Measurements from ENCODE around the gene PRKN.

DNA sequence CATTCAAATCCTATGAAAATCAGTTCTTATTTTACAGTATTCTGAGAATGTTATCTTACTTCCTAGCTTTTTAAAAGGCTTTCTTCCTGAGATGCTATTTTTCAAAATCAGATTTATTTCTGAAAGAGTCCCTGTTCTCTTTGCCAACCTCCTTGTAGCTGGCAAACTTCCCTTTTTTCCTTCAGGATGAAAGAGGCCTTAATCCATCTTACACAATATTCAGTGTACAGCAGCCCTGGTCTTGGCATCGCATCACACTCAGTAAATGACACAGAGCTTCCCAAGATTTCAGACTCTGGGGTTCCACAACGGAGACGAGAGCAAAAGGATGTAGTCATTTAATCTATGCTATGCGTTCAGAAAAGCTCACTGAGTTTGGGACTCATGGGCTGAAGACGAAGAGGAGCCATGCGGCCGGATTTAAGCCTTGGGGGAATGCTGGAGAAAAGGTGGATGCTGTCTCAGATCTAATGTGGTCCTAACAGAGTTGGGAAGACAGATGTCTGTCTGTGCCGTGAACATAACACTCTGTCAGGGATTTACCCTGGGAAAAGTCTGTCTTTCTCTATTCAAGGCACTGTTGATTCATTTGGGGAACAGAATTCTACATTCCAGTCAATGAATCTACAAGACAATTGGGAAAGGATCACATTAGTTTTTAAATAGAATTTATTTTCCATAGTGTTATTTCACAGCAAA, 837.3 kb downstream of the PRKN start:
- TF ChIP-seq, protein P1, sequence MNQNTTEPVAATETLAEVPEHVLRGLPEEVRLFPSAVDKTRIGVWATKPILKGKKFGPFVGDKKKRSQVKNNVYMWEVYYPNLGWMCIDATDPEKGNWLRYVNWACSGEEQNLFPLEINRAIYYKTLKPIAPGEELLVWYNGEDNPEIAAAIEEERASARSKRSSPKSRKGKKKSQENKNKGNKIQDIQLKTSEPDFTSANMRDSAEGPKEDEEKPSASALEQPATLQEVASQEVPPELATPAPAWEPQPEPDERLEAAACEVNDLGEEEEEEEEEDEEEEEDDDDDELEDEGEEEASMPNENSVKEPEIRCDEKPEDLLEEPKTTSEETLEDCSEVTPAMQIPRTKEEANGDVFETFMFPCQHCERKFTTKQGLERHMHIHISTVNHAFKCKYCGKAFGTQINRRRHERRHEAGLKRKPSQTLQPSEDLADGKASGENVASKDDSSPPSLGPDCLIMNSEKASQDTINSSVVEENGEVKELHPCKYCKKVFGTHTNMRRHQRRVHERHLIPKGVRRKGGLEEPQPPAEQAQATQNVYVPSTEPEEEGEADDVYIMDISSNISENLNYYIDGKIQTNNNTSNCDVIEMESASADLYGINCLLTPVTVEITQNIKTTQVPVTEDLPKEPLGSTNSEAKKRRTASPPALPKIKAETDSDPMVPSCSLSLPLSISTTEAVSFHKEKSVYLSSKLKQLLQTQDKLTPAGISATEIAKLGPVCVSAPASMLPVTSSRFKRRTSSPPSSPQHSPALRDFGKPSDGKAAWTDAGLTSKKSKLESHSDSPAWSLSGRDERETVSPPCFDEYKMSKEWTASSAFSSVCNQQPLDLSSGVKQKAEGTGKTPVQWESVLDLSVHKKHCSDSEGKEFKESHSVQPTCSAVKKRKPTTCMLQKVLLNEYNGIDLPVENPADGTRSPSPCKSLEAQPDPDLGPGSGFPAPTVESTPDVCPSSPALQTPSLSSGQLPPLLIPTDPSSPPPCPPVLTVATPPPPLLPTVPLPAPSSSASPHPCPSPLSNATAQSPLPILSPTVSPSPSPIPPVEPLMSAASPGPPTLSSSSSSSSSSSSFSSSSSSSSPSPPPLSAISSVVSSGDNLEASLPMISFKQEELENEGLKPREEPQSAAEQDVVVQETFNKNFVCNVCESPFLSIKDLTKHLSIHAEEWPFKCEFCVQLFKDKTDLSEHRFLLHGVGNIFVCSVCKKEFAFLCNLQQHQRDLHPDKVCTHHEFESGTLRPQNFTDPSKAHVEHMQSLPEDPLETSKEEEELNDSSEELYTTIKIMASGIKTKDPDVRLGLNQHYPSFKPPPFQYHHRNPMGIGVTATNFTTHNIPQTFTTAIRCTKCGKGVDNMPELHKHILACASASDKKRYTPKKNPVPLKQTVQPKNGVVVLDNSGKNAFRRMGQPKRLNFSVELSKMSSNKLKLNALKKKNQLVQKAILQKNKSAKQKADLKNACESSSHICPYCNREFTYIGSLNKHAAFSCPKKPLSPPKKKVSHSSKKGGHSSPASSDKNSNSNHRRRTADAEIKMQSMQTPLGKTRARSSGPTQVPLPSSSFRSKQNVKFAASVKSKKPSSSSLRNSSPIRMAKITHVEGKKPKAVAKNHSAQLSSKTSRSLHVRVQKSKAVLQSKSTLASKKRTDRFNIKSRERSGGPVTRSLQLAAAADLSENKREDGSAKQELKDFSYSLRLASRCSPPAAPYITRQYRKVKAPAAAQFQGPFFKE (tag by site-specific recombination; IDR thresholded peaks at IDR 0.05; ENCODE audit: borderline replicate concordance) = no peak
- TF ChIP-seq PRDM10 (tag by site-specific recombination; IDR thresholded peaks at IDR 0.05) (no peak), KLF10 (tag by site-specific recombination; IDR thresholded peaks at IDR 0.05) (no peak), CTCF (tag by site-specific recombination; IDR thresholded peaks at IDR 0.05) (no peak), TCF7L2 (IDR thresholded peaks at IDR 0.05; ENCODE audit: borderline replicate concordance, low read depth, low read length) (no peak), ZBTB8A (tag by site-specific recombination; IDR thresholded peaks at IDR 0.05) (no peak), YY1 (tag by site-specific recombination; IDR thresholded peaks at IDR 0.05) (no peak)
